ENCODE results near the gene MAGI3.

- TF ChIP-seq POLR2A (IDR thresholded peaks at IDR 0.05) (no peak), POLR2AphosphoS5 (IDR thresholded peaks at IDR 0.05) (no peak), CTCF (IDR thresholded peaks at IDR 0.05) (peak in 2 of 5 experiments; percentile 8 to 9)
Measured at GRCh38 chr1:113390871-113391648, 745 bp downstream of the MAGI3 start.
